K562 (cell line): ENCODE measurements around the gene PTBP3. TPM values are rescaled to one million over a fixed set of nuclear protein-coding genes. Genes with fewer than 3 reads are reported as not detected.

Experiments used
- ARID1B ChIP-seq: fragments of 450-650 bp; IDR thresholded peaks from 2 replicates; pipeline ENCODE4 v1.6.1; 2016; ENCODE audit warnings: antibody characterized with exemption, mild to moderate bottlenecking, inconsistent platforms
- COPS2 ChIP-seq: fragments of 450-650 bp; conservative IDR thresholded peaks from 2 replicates; pipeline ENCODE4 v1.6.1; 2016; ENCODE audit warnings: mild to moderate bottlenecking, moderate library complexity
- CREBBP ChIP-seq: IDR thresholded peaks from one replicate; pipeline ENCODE4 v1.6.1; 2012; ENCODE audit warnings: low read depth, mild to moderate bottlenecking, control low read depth, inconsistent platforms, low read length
- E2F1 ChIP-seq: sonication (generic); formaldehyde crosslinking; IDR thresholded peaks from 2 replicates; pipeline ENCODE4 v1.8.1; 2023; ENCODE audit warnings: mild to moderate bottlenecking, missing genetic modification reagents, moderate library complexity
- E2F6 ChIP-seq, 2 experiments: IDR thresholded peaks; 2 replicates each; pipeline ENCODE4 v1.6.1; 2011; ENCODE audit warnings: borderline replicate concordance in 1 of 2, control low read depth in 1 of 2, low read depth in 1 of 2, low read length in 1 of 2, mild to moderate bottlenecking in 1 of 2, mixed read lengths in 1 of 2, moderate library complexity in 1 of 2; ENCODE audit not compliant: insufficient read depth in 1 of 2, insufficient read length in 1 of 2, poor library complexity in 1 of 2, severe bottlenecking in 1 of 2; ENCODE audit errors: extremely low read depth in 1 of 2
- FOXP1 ChIP-seq: sonication (generic); formaldehyde crosslinking; IDR thresholded peaks from 2 replicates; pipeline ENCODE4 v1.8.0; 2022; ENCODE audit warnings: mild to moderate bottlenecking, missing genetic modification reagents
- HNRNPUL1 ChIP-seq: fragments of 200-400 bp; formaldehyde crosslinking; IDR thresholded peaks from 2 replicates; pipeline ENCODE4 v1.6.1; 2017; ENCODE audit warnings: low read length
- LARP7 ChIP-seq: fragments of 450-650 bp; IDR thresholded peaks from 2 replicates; pipeline ENCODE4 v1.6.1; 2016
- PHF20 ChIP-seq: fragments of 450-650 bp; IDR thresholded peaks from 2 replicates; pipeline ENCODE4 v1.6.1; 2018; ENCODE audit not compliant: partially characterized antibody
- POLR2A ChIP-seq: fragments of 450-650 bp; conservative IDR thresholded peaks from 2 replicates; pipeline ENCODE4 v1.6.1; 2016
- RFX1 ChIP-seq: fragments of 450-650 bp; IDR thresholded peaks from 2 replicates; pipeline ENCODE4 v1.6.1; 2016; ENCODE audit warnings: mild to moderate bottlenecking, moderate library complexity
- SMAD3 ChIP-seq: fragments of 450-650 bp; formaldehyde crosslinking; conservative IDR thresholded peaks from 2 replicates; pipeline ENCODE4 v1.4.0; 2020; ENCODE audit warnings: mild to moderate bottlenecking
- SMC3 ChIP-seq: conservative IDR thresholded peaks from 2 replicates; pipeline ENCODE4 v1.6.1; 2011; ENCODE audit warnings: low read depth, low read length, improper control_type of control experiment; ENCODE audit not compliant: insufficient read depth
- TRIM24 ChIP-seq, 2 experiments: fragments of 450-650 bp; IDR thresholded peaks; 2 replicates each; pipeline ENCODE4 v1.6.1; 2016
- XRCC4 ChIP-seq: IDR thresholded peaks from one replicate; pipeline ENCODE4 v1.6.1; 2011; ENCODE audit not compliant: insufficient read depth, insufficient read length; ENCODE audit errors: extremely low read depth
- ZBTB11 ChIP-seq, 3 experiments: fragments of 200-800 bp in 1 of 3; fragments of 250-450 bp in 1 of 3; fragments of 450-650 bp in 1 of 3; sonication (Bioruptor Pico) in 1 of 3; sonication (Bioruptor generic) in 1 of 3; formaldehyde crosslinking in 1 of 3; IDR thresholded peaks; 2 replicates each; pipeline versions ENCODE4 v1.6.1 to v1.8.0; 2016 to 2022; ENCODE audit warnings: mild to moderate bottlenecking in 2 of 3, missing genetic modification characterization in 2 of 3, missing compliant biosample characterization in 1 of 3, moderate library complexity in 1 of 3
- ZFP91 ChIP-seq: sonication (generic); formaldehyde crosslinking; IDR thresholded peaks from 2 replicates; pipeline ENCODE4 v1.8.0; 2022; ENCODE audit warnings: mild to moderate bottlenecking, missing genetic modification reagents
- ZNF551 ChIP-seq: fragments of 250-450 bp; sonication (Bioruptor Pico); IDR thresholded peaks from 2 replicates; pipeline ENCODE4 v1.5.0; 2021; ENCODE audit warnings: mild to moderate bottlenecking, moderate library complexity
- ZNF79 ChIP-seq: fragments of 250-450 bp; sonication (Bioruptor Pico); IDR thresholded peaks from 2 replicates; pipeline ENCODE4 v1.4.0; 2020; ENCODE audit warnings: low read depth, mild to moderate bottlenecking, moderate library complexity
- polyA plus RNA-seq, 8 experiments: library from polyadenylated mRNA; depleted of rRNA in 4 of 8; stranded (reverse) in 5 of 8; unstranded in 3 of 8; fragments of >200 nt; fragmentation: Nextera tagmentation in 2 of 8; fragmentation: Illumina TruSeq in 1 of 8; extraction: Ambion mirVana in 2 of 8; extraction: Trizol in 1 of 8; gene quantifications; 2 replicates each; pipeline versions ENCODE4 v1.2.1 to v1.2.3, GENCODE V29; 2011 to 2014; ENCODE audit warnings: inconsistent platforms in 1 of 8, missing spikeins in 1 of 8
- total RNA-seq, 7 experiments: library from RNA; depleted of rRNA in 6 of 7; stranded (reverse); fragments of >200 nt in 6 of 7; fragmentation: Illumina TruSeq in 2 of 7; extraction: Trizol in 2 of 7; gene quantifications; 2 replicates each; pipeline versions ENCODE4 v1.2.1 to v1.2.3, GENCODE V29; 2011 to 2021; ENCODE audit warnings: low replicate concordance in 1 of 7

Gene PTBP3
- total and polyA plus RNA-seq, 9 of the 15 experiments (the other 6 are each of a cell fraction or from before 2014, with no cell fraction given) = 22.4 to 132 (median 68.0) TPM

- TF ChIP-seq SMC3 = no peak
- no peak for TF ChIP-seq ZNF551 (CRISPR knock-in tag)
- no peak; a peak in 1 of 6 replicates for TF ChIP-seq ZBTB11 (CRISPR knock-in tag; IDR thresholded peaks at IDR 0.05)
- TF ChIP-seq FOXP1 (CRISPR knock-in tag) = no peak
- no peak for TF ChIP-seq CREBBP
- no peak for TF ChIP-seq TRIM24 (IDR thresholded peaks at IDR 0.05)
- TF ChIP-seq POLR2A = peak; percentile 54; the same call in 1 of the 2 replicates
- TF ChIP-seq PHF20 = no peak
- TF ChIP-seq E2F1 (CRISPR knock-in tag) = no peak
- no peak for TF ChIP-seq COPS2
- no peak for TF ChIP-seq LARP7
- TF ChIP-seq XRCC4 = no peak
- no peak for TF ChIP-seq HNRNPUL1
- peak; percentile 15 to 67 for TF ChIP-seq E2F6 (IDR thresholded peaks at IDR 0.05; ENCODE audit: borderline replicate concordance in 1 of 2, extremely low read depth in 1 of 2, insufficient read depth in 1 of 2, insufficient read length in 1 of 2, low read depth in 1 of 2, low read length in 1 of 2, poor library complexity in 1 of 2, severe bottlenecking in 1 of 2)
- no peak for TF ChIP-seq ZFP91 (CRISPR knock-in tag)
- TF ChIP-seq RFX1 = no peak
- TF ChIP-seq SMAD3 (CRISPR knock-in tag) = 0 out of 2 replicates have a peak, but pooled peaks have one; percentile 72
- no peak for TF ChIP-seq ZNF79 (CRISPR knock-in tag)
- peak; percentile 25; the same call in 1 of the 2 replicates for TF ChIP-seq ARID1B
Observed at GRCh38 chr9:112174222-112174964, 159.0 kb downstream of the PTBP3 start (continued).
